ACC112 (cell line): Measurements from ENCODE around the gene HOXA13.
A peak's percentile ranks its signal among the peaks of the same experiment; 100 is the strongest.

Experiments
- H2AFZ ChIP-seq: fragments of 200-600 bp; sonication (generic); one replicate; pipeline ENCODE4 v1.6.0; 2017; ENCODE audit warnings: antibody characterized with exemption, low read length; ENCODE audit not compliant: unreplicated experiment
- H3K27ac ChIP-seq: fragments of 200-600 bp; sonication (generic); 2 replicates; pipeline ENCODE4 v1.5.1; 2014; ENCODE audit warnings: low read depth, mild to moderate bottlenecking, antibody characterized with exemption, low read length, moderate library complexity
- H3K27me3 ChIP-seq: fragments of 200-600 bp; sonication (generic); 2 replicates; pipeline ENCODE4 v1.6.1; 2014; ENCODE audit warnings: mild to moderate bottlenecking, antibody characterized with exemption, low read length, moderate library complexity, mixed read lengths; ENCODE audit not compliant: insufficient read depth
- H3K36me3 ChIP-seq: fragments of 200-600 bp; sonication (generic); 2 replicates; pipeline ENCODE4 v1.6.1; 2016; ENCODE audit warnings: mild to moderate bottlenecking, antibody characterized with exemption, low read length, moderate library complexity, mixed read lengths; ENCODE audit not compliant: insufficient read depth
- H3K4me1 ChIP-seq: fragments of 200-600 bp; sonication (generic); one replicate; pipeline ENCODE4 v1.6.1; 2016; ENCODE audit warnings: low read length, mixed read lengths; ENCODE audit not compliant: insufficient read depth, unreplicated experiment, control insufficient read depth
- H3K4me3 ChIP-seq: fragments of 200-600 bp; sonication (generic); 2 replicates; pipeline ENCODE4 v1.5.1; 2014; ENCODE audit warnings: mild to moderate bottlenecking, low read depth, low read length
- H3K79me2 ChIP-seq: fragments of 200-600 bp; sonication (generic); one replicate; pipeline ENCODE4 v1.6.0; 2016; ENCODE audit warnings: low read length; ENCODE audit not compliant: control insufficient read depth, unreplicated experiment, insufficient read depth

HOXA13 gene

DNA sequence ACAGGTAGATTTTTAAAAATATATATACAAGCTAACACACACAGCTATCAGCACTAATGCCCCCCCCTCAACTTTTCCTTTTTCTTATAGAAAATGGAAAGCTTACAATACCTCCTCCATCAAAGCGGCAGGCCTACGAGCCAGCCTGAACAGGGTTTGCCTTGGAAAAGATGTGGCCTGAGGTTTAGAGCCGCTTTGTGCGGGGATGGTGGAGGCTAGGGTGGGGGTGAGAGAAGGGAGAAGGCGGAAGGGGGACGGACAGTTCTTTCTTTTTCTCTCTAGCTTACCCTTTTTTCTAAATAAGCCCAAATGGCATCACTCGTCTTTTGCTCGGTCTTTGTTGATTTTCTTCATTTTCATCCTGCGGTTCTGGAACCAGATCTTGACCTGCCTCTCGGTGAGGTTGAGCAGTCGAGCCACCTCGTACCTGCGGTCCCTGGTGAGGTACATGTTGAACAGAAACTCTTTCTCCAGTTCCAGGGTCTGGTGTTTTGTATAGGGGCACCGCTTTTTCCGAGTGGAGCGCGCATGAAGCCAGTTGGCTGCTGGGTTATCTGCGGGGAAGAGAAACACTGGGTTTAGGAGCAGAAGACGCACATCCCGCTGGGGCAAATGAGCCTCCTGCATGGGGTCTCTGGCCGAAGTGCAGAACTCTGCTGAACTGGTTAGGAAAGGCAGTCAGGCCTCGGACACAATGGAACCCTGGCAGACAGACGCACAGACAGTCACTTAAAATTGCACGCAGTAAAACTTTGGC, 36.4 kb downstream of the HOXA13 start:
- Histone ChIP-seq H3K4me1 (no peaks in the 10 kb centered on the region), H3K27me3 (peaks cover 95% of the 10 kb centered on the region), H3K36me3 (no peaks in the 10 kb centered on the region), H3K27ac (no peak overlapping the region), H3K4me3 (no peak overlapping the region), H3K79me2 (no peaks in the 10 kb centered on the region), H2AFZ (no peak overlapping the region)

DNA sequence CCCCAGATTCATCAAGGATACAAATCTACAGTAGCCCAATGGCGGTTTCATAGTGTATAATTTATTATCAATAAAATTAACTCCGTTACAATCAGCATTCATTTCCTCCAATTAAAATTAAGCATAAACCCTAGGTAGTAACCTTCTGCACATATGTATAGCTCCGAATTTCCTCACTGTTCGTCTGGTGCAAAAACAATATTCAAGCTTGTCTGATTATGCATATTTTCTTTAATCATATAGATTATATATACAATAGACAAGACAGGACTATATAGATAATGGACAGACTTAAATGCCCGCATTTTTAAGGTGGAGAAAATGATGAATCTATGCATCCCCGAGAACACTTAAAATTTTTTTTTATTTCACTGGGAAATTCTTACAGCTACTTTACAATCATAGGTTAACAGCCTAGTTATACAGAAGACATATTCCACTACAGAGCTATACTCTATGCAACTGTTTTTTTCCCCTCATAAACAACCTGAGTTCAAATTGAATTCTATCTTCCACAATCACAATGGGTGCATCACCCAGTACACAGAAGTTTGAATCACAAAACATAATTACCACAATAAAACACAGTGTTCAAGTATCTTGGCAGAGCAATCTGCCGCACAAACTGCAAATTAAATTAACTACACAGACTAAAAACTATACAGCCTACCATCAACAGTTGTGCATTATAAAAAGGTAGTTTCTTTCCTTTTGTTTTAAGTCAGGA, 37.2 kb downstream of the HOXA13 start:
- H3K27ac ChIP-seq: no peak overlapping the region
- no peaks in the 10 kb centered on the region for H3K4me1 ChIP-seq
- H3K27me3 ChIP-seq: peaks cover 95% of the 10 kb centered on the region
- H3K4me3 ChIP-seq: no peak overlapping the region
- no peak overlapping the region for H2AFZ ChIP-seq
- H3K79me2 ChIP-seq: no peaks in the 10 kb centered on the region
- H3K36me3 ChIP-seq: no peaks in the 10 kb centered on the region

DNA sequence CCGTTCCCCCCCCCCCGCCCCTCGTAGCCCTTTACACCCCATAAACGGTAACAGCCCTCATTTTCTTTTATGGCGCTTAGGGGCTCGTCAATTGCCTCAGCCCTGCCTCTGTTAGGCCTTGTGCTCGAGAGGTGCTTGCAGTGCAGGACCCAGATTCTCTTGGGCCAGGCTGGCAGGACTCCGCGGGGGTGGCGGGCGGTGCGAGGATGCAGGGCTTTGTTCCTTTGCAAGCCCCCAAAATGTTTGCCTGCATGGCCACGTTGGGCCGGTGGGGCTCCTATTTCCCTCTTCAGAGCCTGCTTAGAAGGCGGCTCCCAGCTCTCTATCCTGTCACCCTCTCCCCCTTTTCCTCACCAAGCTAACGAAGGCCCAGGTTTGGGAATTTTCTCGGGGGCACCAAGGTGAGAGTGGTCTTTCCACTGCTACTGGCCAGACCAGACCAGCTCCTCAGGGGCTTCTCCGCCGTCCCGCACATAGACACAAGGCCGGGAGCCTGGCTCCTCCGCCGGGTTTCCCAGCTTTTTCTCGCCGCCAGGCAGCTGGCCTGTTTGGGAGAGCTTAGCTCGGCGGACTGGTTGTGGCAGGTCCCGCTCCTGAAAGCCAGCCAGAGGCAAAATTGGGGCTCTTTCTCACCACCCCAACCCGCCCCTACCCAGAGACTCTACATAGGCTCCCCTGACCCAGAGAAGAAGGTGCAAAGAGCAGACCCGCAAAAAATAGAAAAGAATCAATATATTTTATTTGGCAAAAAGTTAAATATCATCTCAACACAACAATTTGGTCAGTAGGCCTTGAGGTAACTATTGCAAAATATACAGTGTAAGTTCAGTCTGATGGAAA, 38.0 kb downstream of the HOXA13 start:
- Histone ChIP-seq H3K27ac (no peak overlapping the region), H3K79me2 (no peaks in the 10 kb centered on the region), H2AFZ (no peak overlapping the region), H3K4me1 (no peaks in the 10 kb centered on the region), H3K27me3 (peaks cover 95% of the 10 kb centered on the region), H3K4me3 (no peak overlapping the region), H3K36me3 (no peaks in the 10 kb centered on the region)

DNA sequence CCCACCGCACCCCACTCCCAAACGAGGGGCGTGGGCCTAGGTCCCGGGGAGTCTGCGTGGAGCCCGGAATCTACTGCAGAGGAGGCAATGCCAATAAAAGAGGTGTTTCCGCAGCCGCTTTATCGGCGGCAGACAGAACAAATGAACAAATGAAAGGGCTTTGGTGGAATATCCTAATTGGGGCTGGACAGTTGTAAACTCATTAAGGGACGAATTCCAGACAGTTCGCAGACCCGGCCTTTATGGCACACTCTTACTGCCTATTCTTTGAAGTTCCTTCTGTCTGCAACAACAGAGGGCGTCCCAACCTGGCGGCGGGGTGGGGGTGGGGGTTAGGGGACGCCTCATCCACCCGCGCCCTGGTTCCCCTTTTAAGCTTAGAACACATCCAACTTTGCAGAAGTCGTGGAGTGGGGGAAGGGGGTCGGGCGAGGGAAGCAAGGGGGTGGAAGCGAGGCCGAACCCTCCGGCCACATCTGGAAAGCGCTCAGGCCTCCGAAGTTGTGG, 38.6 kb downstream of the HOXA13 start:
- Histone ChIP-seq H3K27me3 (peaks cover 95% of the 10 kb centered on the region), H3K4me1 (no peaks in the 10 kb centered on the region), H2AFZ (peak overlapping the region; percentile 70), H3K79me2 (no peaks in the 10 kb centered on the region), H3K36me3 (no peaks in the 10 kb centered on the region), H3K27ac (no peak overlapping the region), H3K4me3 (peak overlapping the region; percentile 80)

DNA sequence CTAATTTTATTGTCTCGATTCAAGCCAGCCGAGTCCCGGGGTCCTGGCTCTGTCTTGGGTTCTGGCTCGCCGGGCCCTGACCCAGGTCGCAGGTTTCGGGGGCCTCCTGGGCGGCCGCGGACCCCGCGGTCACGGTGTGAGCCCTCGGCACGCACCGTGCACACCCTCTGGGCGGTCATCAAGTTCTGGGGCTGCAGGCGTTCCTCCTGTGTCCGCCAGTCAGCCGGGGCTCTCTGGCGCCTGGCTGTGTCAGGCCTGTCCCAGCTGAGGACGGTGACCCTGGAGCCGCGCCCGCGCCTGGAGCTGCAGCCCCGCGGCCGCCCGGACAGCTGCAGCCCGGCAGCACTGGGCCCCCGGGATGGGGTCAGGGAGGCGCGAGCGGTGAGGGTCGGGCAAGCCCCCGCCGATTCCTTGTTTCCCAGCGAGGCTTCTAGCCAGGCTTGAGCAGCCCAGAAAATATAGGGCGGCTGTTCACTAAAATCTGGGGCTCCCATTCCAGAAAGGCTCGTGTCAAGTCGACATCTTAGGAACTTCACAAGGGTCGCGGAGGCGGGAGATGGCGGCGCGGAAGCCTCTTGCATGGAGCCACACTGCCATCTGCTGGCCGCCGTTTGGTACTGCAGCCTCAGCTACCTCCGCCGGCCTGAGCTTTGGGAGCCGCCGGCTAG, 39.2 kb downstream of the HOXA13 start:
- H3K27ac ChIP-seq: no peak overlapping the region
- no peaks in the 10 kb centered on the region for H3K4me1 ChIP-seq
- no peaks in the 10 kb centered on the region for H3K79me2 ChIP-seq
- H3K27me3 ChIP-seq: peaks cover 95% of the 10 kb centered on the region
- peak overlapping the region; percentile 87 for H2AFZ ChIP-seq
- H3K4me3 ChIP-seq: peak overlapping the region; percentile 80
- H3K36me3 ChIP-seq: no peaks in the 10 kb centered on the region

DNA sequence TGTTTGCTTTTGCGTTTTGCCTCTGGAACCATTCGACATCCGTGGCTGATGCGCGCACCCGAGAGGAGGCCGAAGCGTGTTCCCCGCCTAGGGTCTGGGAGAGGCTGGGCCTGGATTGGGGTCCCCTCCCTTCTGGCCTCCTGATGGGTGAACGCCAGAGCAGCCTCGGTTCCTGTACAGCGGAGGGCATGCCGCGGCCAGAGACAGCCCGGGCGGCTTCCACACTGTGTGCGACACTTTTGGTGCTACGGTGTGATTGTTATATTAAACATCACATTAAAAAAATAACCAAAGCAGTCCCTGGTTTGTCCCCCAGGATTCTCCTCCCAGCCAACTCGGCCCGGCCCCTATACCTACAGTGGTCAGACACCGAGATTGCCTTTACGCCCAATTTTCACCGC, 39.7 kb downstream of the HOXA13 start:
- Histone ChIP-seq H3K79me2 (no peaks in the 10 kb centered on the region), H3K4me1 (no peaks in the 10 kb centered on the region), H2AFZ (peak overlapping the region; percentile 87), H3K27me3 (peaks cover 95% of the 10 kb centered on the region), H3K27ac (no peak overlapping the region), H3K36me3 (no peaks in the 10 kb centered on the region), H3K4me3 (peak overlapping the region; percentile 80)

DNA sequence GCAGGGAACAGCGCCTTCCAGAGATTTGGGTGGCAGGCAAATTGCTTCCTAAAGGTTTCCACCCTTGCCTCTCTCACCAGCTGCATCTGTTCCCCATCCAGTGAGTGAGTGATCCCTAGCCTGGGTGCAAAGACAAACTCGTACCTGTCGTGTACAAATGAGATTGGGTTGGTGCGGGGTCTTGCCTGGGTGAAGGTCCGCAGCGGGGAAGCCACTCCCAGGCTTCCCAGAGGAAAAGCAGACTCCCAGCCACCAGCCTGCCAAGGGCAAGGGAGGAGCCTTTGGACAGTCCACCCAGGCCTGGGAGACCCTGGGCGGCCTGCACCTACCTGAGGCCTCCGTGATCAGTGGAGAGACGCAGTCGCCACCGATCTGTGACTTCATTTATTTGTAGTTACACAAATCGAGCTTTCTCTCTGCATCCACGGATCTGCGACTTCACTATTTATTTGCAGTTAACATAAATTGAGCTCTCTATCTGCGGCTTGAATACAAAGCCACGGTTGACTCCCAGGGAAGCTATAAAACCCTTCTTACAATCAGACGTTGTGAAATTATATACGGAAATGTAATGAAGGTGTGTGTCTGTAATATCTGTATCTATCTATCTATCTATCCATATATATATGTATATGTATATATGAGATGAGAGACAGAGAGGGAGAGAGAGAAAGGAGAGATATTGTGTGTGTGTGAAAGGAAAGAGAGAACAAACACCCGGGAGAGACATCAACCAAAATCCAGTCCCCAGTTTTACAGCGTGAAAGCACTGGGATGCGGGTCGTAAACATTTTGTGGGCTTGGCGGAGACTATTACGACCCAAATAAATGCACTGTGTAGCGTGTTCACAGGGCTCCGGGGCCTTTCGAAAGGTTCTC, 40.4 kb downstream of the HOXA13 start:
- Histone ChIP-seq H3K4me1 (no peaks in the 10 kb centered on the region), H3K79me2 (no peaks in the 10 kb centered on the region), H3K27me3 (peaks cover 95% of the 10 kb centered on the region), H3K4me3 (no peak overlapping the region), H3K27ac (no peak overlapping the region), H3K36me3 (no peaks in the 10 kb centered on the region), H2AFZ (no peak overlapping the region)

- H3K27me3 ChIP-seq: peaks cover 95% of the 10 kb centered on the region
These were observed 41.2 kb downstream of the HOXA13 start for GRCh38 chr7:27158436-27159265.

More at GRCh38 chr7:27158436-27159265, 41.2 kb downstream of the HOXA13 start:
- Histone ChIP-seq H3K4me1 (no peaks in the 10 kb centered on the region), H3K4me3 (no peak overlapping the region), H2AFZ (no peak overlapping the region), H3K79me2 (no peaks in the 10 kb centered on the region), H3K36me3 (no peaks in the 10 kb centered on the region), H3K27ac (no peak overlapping the region)
